Ishikawa (cell line): Measurements from ENCODE around the gene EZR.

ENCODE experiments used
- TEAD4 ChIP-seq: IDR thresholded peaks from 2 replicates; pipeline ENCODE4 v1.6.1; 2012
- YY1 ChIP-seq: IDR thresholded peaks from 2 replicates; pipeline ENCODE4 v1.6.1; 2012; ENCODE audit warnings: low read depth

DNA sequence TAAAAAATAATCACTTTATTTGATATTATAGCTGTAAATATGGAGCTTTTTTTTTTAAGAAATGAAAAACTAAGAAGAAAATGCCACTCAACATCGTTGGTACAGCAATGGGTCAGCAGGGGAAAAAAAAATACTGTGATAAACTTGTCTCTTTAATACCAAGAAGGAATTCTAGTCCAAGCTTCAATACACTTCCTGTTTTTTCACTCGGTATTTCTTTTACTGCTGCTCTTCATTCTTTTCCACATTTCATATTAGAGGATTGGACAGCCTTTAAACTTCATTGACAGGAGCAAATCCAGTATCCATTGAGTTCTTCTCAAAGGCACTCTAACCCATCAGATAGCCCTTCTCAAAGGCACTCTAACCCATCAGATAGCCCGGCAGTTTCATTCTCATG lies 22.2 kb upstream of the EZR start:
- no peak for TF ChIP-seq YY1
- no peak for TF ChIP-seq TEAD4
